Brain microvascular endothelial cell (primary cell): ENCODE measurements around the gene MIEF1.
A peak's percentile ranks its signal among the peaks of the same experiment; 100 is the strongest.
"Not testable (repeated sequence)": the region's sequence is repeated elsewhere in the genome, so short reads cannot be mapped to it uniquely, and the experiment has no call there.

Experiments
- DNase-seq: peaks from one replicate; pipeline ENCODE4 v3.0.0-alpha.2; 2020
- H3K27ac ChIP-seq: fragments of 250-450 bp; sonication (Bioruptor Pico); 2 replicates; pipeline ENCODE4 v1.5.1; 2020; ENCODE audit warnings: mild to moderate bottlenecking, moderate library complexity
- H3K27me3 ChIP-seq: fragments of 250-450 bp; sonication (Bioruptor Pico); replicated peaks from 2 replicates; pipeline ENCODE4 v1.5.1; 2020; ENCODE audit warnings: mild to moderate bottlenecking
- H3K36me3 ChIP-seq: fragments of 250-450 bp; sonication (Bioruptor Pico); replicated peaks from 2 replicates; pipeline ENCODE4 v1.5.1; 2020; ENCODE audit warnings: mild to moderate bottlenecking
- H3K4me3 ChIP-seq: 2 replicates; pipeline ENCODE4 v1.5.1; 2011; ENCODE audit warnings: low read depth, mild to moderate bottlenecking, control low read depth, low read length, moderate library complexity
- in situ Hi-C: cut with HindIII; loops from 2 replicates; pipeline ENCODE4 v1.10.0; 2017; ENCODE audit warnings: low sequenced_read_pairs, low pct_ligation_motif_present
- TF ChIP-seq, protein P1 (sequence below): IDR thresholded peaks from 2 replicates; pipeline ENCODE4 v1.5.1; 2011; ENCODE audit warnings: low read depth, mild to moderate bottlenecking, moderate library complexity, low read length, control low read depth, inconsistent platforms; ENCODE audit errors: missing control alignments

The MIEF1 gene

DNA sequence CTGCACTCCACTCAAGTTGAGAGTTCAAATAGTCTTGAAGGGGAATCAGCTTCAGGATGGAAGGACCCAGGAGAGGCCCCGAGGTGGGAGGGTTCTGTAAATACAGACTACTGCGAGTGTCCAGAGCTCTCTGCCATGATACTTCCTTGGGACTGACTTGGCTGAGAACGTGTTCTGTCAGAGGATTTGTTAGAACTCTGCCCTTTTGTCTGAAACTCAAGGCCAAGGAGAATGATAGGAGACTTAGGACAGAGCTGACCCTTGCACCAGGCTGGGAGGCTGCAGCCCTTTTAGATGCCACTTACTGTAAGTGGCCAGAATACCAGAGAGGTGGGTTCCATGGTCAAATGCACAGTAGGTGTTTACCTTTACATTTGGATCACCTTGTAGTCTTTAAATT is 15.4 kb downstream of the MIEF1 start:
- DNase-seq: no peak
- no peaks in the 10 kb centered on the region for H3K27me3 ChIP-seq
- H3K36me3 ChIP-seq: peaks cover 51% of the 10 kb centered on the region
- no peak overlapping the region for H3K27ac ChIP-seq
- H3K4me3 ChIP-seq: no peak overlapping the region
- TF ChIP-seq, protein P1, sequence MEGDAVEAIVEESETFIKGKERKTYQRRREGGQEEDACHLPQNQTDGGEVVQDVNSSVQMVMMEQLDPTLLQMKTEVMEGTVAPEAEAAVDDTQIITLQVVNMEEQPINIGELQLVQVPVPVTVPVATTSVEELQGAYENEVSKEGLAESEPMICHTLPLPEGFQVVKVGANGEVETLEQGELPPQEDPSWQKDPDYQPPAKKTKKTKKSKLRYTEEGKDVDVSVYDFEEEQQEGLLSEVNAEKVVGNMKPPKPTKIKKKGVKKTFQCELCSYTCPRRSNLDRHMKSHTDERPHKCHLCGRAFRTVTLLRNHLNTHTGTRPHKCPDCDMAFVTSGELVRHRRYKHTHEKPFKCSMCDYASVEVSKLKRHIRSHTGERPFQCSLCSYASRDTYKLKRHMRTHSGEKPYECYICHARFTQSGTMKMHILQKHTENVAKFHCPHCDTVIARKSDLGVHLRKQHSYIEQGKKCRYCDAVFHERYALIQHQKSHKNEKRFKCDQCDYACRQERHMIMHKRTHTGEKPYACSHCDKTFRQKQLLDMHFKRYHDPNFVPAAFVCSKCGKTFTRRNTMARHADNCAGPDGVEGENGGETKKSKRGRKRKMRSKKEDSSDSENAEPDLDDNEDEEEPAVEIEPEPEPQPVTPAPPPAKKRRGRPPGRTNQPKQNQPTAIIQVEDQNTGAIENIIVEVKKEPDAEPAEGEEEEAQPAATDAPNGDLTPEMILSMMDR: no peak
- in situ Hi-C loops: loop anchor here (25.0 kb wide), 1 partner anchor 105 kb away; no protein-coding TSS in a partner anchor

DNA sequence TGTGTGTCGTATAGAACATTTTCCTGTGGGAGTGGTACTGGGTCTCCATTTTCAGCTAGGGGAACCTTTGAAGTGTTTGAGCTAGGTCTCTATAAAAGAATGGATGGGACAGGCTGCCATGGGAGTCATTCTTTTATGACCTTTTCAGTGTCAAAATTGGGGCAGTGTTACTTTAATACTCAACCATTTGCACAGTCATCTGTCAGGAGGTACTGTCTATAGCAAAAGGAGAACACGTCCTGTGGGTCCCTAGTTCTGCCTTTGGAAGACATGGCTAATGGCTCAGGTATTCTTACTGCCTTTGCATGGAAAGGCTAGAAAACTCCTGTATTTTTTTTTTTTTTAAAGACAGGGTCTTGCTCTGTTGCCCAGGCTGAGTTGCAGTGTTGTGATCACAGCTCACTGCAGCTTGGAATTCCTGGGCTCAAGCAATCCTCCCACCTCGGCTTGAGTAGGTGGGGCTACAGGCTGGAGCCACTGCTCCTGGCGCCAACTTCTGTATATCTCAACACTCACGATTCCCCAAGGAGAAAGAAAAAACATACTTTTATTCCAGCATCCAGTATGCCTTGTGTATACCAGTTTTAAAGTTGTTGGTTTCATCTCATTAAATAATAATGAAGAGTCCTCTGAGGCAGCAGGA is 16.2 kb downstream of the MIEF1 start:
- no peaks in the 10 kb centered on the region for H3K27me3 ChIP-seq
- in situ Hi-C loops: loop anchor here (25.0 kb wide), 1 partner anchor 106 kb away; no protein-coding TSS in a partner anchor
- no peak overlapping the region for H3K4me3 ChIP-seq
- TF ChIP-seq, protein P1: no peak
- H3K27ac ChIP-seq: no peak overlapping the region
- peaks cover 54% of the 10 kb centered on the region for H3K36me3 ChIP-seq
- no peak for DNase-seq

- Histone ChIP-seq H3K27ac (peak overlapping the region; percentile 99), H3K4me3 (peak overlapping the region; percentile 96), H3K36me3 (peaks cover 50% of the 10 kb centered on the region), H3K27me3 (no peaks in the 10 kb centered on the region)
- TF ChIP-seq, protein P1: no peak
- peak; percentile 52 for DNase-seq
- in situ Hi-C loops: loop anchor here (25.0 kb wide), 1 partner anchor 107 kb away; no protein-coding TSS in a partner anchor
Observed at GRCh38 chr22:39518996-39519680, 17.0 kb downstream of the MIEF1 start.

DNA sequence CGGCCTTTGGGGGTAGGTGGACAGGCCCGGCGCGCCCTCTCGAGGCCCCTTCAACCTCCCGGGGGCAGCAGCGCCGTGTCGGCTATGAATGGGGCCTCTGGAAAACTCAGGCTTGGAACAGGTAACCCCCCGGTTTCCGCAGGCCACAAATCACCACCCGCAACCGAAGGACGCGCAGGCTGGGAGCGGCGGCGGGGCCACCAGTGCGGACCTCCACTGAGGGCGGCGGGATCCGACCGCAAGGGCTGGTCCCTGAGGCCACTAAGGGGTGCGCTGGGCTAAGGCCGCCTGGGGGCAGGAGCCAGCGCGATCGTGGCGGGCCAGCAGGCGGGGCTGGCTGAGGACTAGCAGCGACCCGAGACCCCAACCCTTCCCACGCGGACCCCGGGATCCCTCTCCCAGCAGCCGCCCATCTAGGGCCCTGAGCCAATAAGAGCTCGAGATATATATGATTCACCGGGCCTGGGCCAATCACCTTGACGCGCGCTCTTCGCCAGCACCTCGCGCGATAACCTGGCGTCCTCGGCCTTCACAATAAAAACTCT is 17.7 kb downstream of the MIEF1 start:
- Histone ChIP-seq H3K4me3 (peak overlapping the region; percentile 96), H3K36me3 (peaks cover 50% of the 10 kb centered on the region), H3K27ac (peak overlapping the region; percentile 99), H3K27me3 (no peaks in the 10 kb centered on the region)
- TF ChIP-seq, protein P1: peak; percentile 43
- in situ Hi-C loops: loop anchor here (25.0 kb wide), 1 partner anchor 107 kb away; no protein-coding TSS in a partner anchor
- peak; percentile 99 for DNase-seq

DNA sequence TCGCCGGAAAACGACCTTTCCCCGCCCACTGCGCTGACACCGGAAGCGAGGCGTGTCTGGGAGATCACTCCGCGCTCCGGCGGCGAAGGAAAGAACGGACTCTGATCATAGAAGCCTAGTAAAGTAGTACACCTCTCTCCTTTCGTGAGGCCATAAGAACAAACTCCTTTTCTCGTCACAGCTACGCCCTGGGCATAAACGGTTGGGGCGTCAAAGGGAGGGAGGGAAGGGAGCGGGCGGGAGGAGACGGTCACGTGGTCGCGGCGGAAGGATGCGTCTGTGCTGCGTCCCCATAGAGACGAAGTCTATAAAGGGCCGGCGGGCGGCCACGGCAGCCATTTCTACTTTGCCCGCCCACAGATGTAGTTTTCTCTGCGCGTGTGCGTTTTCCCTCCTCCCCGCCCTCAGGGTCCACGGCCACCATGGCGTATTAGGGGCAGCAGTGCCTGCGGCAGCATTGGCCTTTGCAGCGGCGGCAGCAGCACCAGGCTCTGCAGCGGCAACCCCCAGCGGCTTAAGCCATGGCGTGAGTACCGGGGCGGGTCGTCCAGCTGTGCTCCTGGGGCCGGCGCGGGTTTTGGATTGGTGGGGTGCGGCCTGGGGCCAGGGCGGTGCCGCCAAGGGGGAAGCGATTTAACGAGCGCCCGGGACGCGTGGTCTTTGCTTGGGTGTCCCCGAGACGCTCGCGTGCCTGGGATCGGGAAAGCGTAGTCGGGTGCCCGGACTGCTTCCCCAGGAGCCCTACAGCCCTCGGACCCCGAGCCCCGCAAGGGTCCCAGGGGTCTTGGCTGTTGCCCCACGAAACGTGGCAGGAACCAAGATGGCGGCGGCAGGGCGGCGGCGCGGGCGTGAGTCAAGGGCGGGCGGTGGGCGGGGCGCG is 18.4 kb downstream of the MIEF1 start, which contains the start of gene ATF4:
TSS of gene ATF4 (plus strand) at position 337 of the 880 bp plus-strand sequence. CDS start 884 bp downstream, outside the sequence.
- Histone ChIP-seq H3K27me3 (no peaks in the 10 kb centered on the region), H3K36me3 (peaks cover 43% of the 10 kb centered on the region), H3K4me3 (peak within 1 kb of the TSS; percentile 96), H3K27ac (peak within 1 kb of the TSS; percentile 99)
- in situ Hi-C loops: loop anchor here (25.0 kb wide), 1 partner anchor 108 kb away; no protein-coding TSS in a partner anchor
- DNase-seq: peak; percentile 72
- TF ChIP-seq, protein P1: no peak

DNA sequence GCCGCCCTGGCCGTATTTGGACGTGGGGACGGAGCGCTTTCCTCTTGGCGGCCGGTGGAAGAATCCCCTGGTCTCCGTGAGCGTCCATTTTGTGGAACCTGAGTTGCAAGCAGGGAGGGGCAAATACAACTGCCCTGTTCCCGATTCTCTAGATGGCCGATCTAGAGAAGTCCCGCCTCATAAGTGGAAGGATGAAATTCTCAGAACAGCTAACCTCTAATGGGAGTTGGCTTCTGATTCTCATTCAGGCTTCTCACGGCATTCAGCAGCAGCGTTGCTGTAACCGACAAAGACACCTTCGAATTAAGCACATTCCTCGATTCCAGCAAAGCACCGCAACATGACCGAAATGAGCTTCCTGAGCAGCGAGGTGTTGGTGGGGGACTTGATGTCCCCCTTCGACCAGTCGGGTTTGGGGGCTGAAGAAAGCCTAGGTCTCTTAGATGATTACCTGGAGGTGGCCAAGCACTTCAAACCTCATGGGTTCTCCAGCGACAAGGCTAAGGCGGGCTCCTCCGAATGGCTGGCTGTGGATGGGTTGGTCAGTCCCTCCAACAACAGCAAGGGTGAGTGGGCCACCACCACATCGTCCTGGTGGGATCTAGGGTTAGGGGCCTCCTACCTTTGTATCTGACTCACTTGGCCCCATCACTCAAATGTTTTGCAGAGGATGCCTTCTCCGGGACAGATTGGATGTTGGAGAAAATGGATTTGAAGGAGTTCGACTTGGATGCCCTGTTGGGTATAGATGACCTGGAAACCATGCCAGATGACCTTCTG is 19.2 kb downstream of the MIEF1 start:
- H3K4me3 ChIP-seq: peak overlapping the region; percentile 96
- H3K36me3 ChIP-seq: peaks cover 43% of the 10 kb centered on the region
- not testable (repeated sequence) for H3K27me3 ChIP-seq, DNase-seq
- H3K27ac ChIP-seq: peak overlapping the region; percentile 99
- in situ Hi-C loops: loop anchor here (25.0 kb wide), 1 partner anchor 109 kb away; no protein-coding TSS in a partner anchor

- H3K27me3 ChIP-seq, H3K27ac ChIP-seq, DNase-seq: not testable (repeated sequence)
- peak overlapping the region; percentile 96 for H3K4me3 ChIP-seq
- in situ Hi-C loops: loop anchor here (25.0 kb wide), 1 partner anchor 110 kb away; no protein-coding TSS in a partner anchor
- H3K36me3 ChIP-seq: peaks cover 40% of the 10 kb centered on the region
Observed at GRCh38 chr22:39522091-39522490, 20.0 kb downstream of the MIEF1 start.
